Activated CD4-positive, alpha-beta memory T cell treated with anti-CD3 and anti-CD28 coated beads, Interleukin-2, amount 10 ng/mL, durations not matched to agents 7 days and 5 days (primary cell): ENCODE measurements around the gene CELA2B. TPM values are rescaled to one million over a fixed set of nuclear protein-coding genes. Genes with fewer than 3 reads are reported as not detected.
A peak's percentile ranks its signal among the peaks of the same experiment; 100 is the strongest.
"Not testable (repeated sequence)": the region's sequence is repeated elsewhere in the genome, so short reads cannot be mapped to it uniquely, and the experiment has no call there.

ENCODE experiments used
- CTCF ChIA-PET: fragments of 350-600 bp; sonication (Branson Sonifier 250); formaldehyde crosslinking; loops from one replicate; lab custom pipeline; 2021; ENCODE audit warnings: antibody characterized with exemption, inconsistent platforms; lab: Charles Lee
- POLR2A ChIA-PET: fragments of 350-600 bp; sonication (Branson Sonifier 250); formaldehyde crosslinking; loops from one replicate; lab custom pipeline; 2021; ENCODE audit warnings: antibody characterized with exemption; lab: Charles Lee
- DNase-seq: peaks from one replicate; pipeline ENCODE4 v3.0.0-alpha.2; 2020
- H3K27ac Mint-ChIP-seq: one replicate; pipeline ENCODE4 v1.8.0; 2021; ENCODE audit warnings: mild to moderate bottlenecking, mixed read lengths
- H3K27me3 Mint-ChIP-seq: one replicate; pipeline ENCODE4 v1.8.0; 2021; ENCODE audit warnings: mixed read lengths
- H3K36me3 Mint-ChIP-seq: one replicate; pipeline ENCODE4 v1.8.0; 2021; ENCODE audit warnings: low read depth, mixed read lengths
- H3K4me1 Mint-ChIP-seq: one replicate; pipeline ENCODE4 v1.8.0; 2021; ENCODE audit warnings: mixed read lengths
- H3K4me3 Mint-ChIP-seq: one replicate; pipeline ENCODE4 v1.8.0; 2021; ENCODE audit warnings: mild to moderate bottlenecking, mixed read lengths
- H3K9me3 Mint-ChIP-seq: one replicate; pipeline ENCODE4 v1.8.0; 2021; ENCODE audit warnings: mixed read lengths
- total RNA-seq, 2 experiments: library from RNA; stranded (reverse); gene quantifications; one replicate each; pipeline ENCODE4 v1.2.3, GENCODE V29; 2021

Gene CELA2B
- total RNA-seq, 2 experiments from 2014 or later = not detected

- Mint-ChIP-seq H3K9me3 (no peaks in the 10 kb centered on the region), H3K4me1 (peaks cover 2% of the 10 kb centered on the region), H3K4me3 (no peak overlapping the region), H3K36me3 (peaks cover 2% of the 10 kb centered on the region), H3K27me3 (peaks cover 1% of the 10 kb centered on the region), H3K27ac (no peak overlapping the region)
- CTCF ChIA-PET = no interaction called here
- POLR2A ChIA-PET = no interaction called here
- DNase-seq = no peak
Observed at GRCh38 chr1:15479654-15480347, 3.9 kb downstream of the CELA2B start.

GRCh38 chr1:15482455-15482854, 6.6 kb downstream of the CELA2B start:
- H3K27me3 Mint-ChIP-seq, H3K27ac Mint-ChIP-seq, H3K9me3 Mint-ChIP-seq, CTCF ChIA-PET, POLR2A ChIA-PET, DNase-seq, H3K4me1 Mint-ChIP-seq, H3K36me3 Mint-ChIP-seq, H3K4me3 Mint-ChIP-seq: not testable (repeated sequence)

- H3K27ac Mint-ChIP-seq, H3K27me3 Mint-ChIP-seq, H3K4me3 Mint-ChIP-seq, H3K9me3 Mint-ChIP-seq, CTCF ChIA-PET, H3K4me1 Mint-ChIP-seq, DNase-seq, H3K36me3 Mint-ChIP-seq, POLR2A ChIA-PET: not testable (repeated sequence)
Observed at GRCh38 chr1:15482983-15483543, 7.2 kb downstream of the CELA2B start.

GRCh38 chr1:15483971-15484370, 8.1 kb downstream of the CELA2B start:
- ChIA-PET CTCF (no interaction called here), POLR2A (no interaction called here)
- H3K9me3 Mint-ChIP-seq = no peaks in the 10 kb centered on the region
- no peak overlapping the region for H3K27ac Mint-ChIP-seq
- peaks cover 2% of the 10 kb centered on the region for H3K36me3 Mint-ChIP-seq
- H3K4me1 Mint-ChIP-seq = peaks cover 2% of the 10 kb centered on the region
- no peak overlapping the region for H3K4me3 Mint-ChIP-seq
- DNase-seq = no peak
- H3K27me3 Mint-ChIP-seq = no peaks in the 10 kb centered on the region

DNA sequence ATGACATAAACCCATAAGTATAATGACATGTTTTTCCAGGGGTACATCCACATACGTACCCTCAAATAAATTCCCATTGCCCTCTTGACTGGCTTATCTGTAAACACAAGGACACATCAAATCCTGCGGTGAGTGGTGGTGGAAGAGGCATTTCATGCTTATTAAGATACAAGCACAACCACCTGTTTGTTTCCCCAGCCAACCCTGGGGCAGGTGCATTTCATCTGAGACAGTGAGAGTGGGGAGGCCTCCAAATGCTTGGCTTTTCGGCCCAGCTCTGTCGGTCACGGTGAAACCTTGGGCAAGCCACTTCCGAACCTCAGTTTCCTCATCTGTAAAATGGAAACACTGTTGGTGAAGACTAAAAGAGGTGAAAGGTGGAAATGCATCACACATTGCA, 8.5 kb downstream of the CELA2B start:
- H3K27ac Mint-ChIP-seq, H3K27me3 Mint-ChIP-seq, CTCF ChIA-PET, H3K4me3 Mint-ChIP-seq, H3K4me1 Mint-ChIP-seq, POLR2A ChIA-PET, DNase-seq, H3K9me3 Mint-ChIP-seq, H3K36me3 Mint-ChIP-seq: not testable (repeated sequence)

DNA sequence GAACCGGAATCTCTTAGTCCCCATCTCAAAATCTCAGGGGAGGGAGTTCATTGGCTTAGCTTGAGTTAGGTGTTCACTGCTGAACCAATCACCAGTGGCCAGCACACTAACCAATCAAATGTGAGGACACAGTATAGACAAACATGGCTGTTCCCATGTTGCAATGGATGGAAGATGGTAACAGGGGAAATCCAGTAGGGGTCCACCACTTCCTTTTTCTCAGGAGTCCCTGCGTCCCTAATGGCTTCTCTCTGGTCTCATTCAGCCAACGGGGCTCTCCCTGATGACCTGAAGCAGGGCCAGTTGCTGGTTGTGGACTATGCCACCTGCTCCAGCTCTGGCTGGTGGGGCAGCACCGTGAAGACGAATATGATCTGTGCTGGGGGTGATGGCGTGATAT, 9.7 kb downstream of the CELA2B start:
- H3K36me3 Mint-ChIP-seq = peaks cover 2% of the 10 kb centered on the region
- no peak overlapping the region for H3K27ac Mint-ChIP-seq
- H3K4me1 Mint-ChIP-seq = peaks cover 5% of the 10 kb centered on the region
- H3K4me3 Mint-ChIP-seq = no peak overlapping the region
- H3K27me3 Mint-ChIP-seq = no peaks in the 10 kb centered on the region
- H3K9me3 Mint-ChIP-seq = no peaks in the 10 kb centered on the region
- ChIA-PET CTCF (no interaction called here), POLR2A (no interaction called here)
- no peak for DNase-seq

GRCh38 chr1:15486844-15487610, 11.1 kb downstream of the CELA2B start:
- CTCF ChIA-PET, DNase-seq, H3K27ac Mint-ChIP-seq, H3K9me3 Mint-ChIP-seq, H3K27me3 Mint-ChIP-seq, POLR2A ChIA-PET, H3K36me3 Mint-ChIP-seq, H3K4me3 Mint-ChIP-seq: not testable (repeated sequence)
- peaks cover 13% of the 10 kb centered on the region for H3K4me1 Mint-ChIP-seq

DNA sequence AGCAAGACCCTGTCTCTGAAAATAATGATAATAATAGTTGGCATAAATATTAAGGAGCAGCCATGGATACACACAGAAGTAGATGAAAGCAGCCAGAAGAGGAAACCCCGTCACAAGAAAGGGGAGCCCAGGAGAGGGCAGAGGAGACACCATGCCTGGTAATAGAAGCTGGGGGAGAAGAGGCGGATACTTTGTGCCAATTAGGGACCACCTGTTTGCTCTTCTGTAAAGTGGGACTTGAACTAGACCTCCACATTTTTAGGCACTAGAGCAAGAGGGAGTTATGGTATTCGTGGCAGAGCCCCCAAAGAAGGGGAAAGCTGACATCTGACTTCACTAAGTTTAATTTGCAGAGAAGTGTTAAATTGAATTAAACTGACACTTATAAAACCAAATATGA, 12.5 kb downstream of the CELA2B start:
- no peaks in the 10 kb centered on the region for H3K27me3 Mint-ChIP-seq
- H3K36me3 Mint-ChIP-seq = peaks cover 4% of the 10 kb centered on the region
- no peak for DNase-seq
- no peaks in the 10 kb centered on the region for H3K9me3 Mint-ChIP-seq
- peaks cover 13% of the 10 kb centered on the region for H3K4me1 Mint-ChIP-seq
- ChIA-PET CTCF (no interaction called here), POLR2A (no interaction called here)
- H3K27ac Mint-ChIP-seq = no peak overlapping the region
- H3K4me3 Mint-ChIP-seq = no peak overlapping the region

GRCh38 chr1:15489052-15489736, 13.3 kb downstream of the CELA2B start:
- ChIA-PET CTCF (interaction anchor here (0.6 kb wide), 1 partner anchor 75 kb away, joined by 3 read pairs; no protein-coding TSS in a partner anchor), POLR2A (no interaction called here)
- Mint-ChIP-seq H3K27me3 (no peaks in the 10 kb centered on the region), H3K9me3 (no peaks in the 10 kb centered on the region), H3K4me1 (peaks cover 13% of the 10 kb centered on the region), H3K27ac (no peak overlapping the region), H3K36me3 (peaks cover 8% of the 10 kb centered on the region), H3K4me3 (no peak overlapping the region)
- DNase-seq = no peak

- POLR2A ChIA-PET, H3K27me3 Mint-ChIP-seq, H3K4me3 Mint-ChIP-seq, H3K9me3 Mint-ChIP-seq, H3K27ac Mint-ChIP-seq: not testable (repeated sequence)
- CTCF ChIA-PET = interaction anchor here (1.7 kb wide), 1 partner anchor 11 kb away, joined by 4 read pairs; no protein-coding TSS in a partner anchor
- Mint-ChIP-seq H3K4me1 (peaks cover 11% of the 10 kb centered on the region), H3K36me3 (peaks cover 18% of the 10 kb centered on the region)
- DNase-seq = peak; percentile 46
Observed at GRCh38 chr1:15491010-15491409, 15.1 kb downstream of the CELA2B start.

DNA sequence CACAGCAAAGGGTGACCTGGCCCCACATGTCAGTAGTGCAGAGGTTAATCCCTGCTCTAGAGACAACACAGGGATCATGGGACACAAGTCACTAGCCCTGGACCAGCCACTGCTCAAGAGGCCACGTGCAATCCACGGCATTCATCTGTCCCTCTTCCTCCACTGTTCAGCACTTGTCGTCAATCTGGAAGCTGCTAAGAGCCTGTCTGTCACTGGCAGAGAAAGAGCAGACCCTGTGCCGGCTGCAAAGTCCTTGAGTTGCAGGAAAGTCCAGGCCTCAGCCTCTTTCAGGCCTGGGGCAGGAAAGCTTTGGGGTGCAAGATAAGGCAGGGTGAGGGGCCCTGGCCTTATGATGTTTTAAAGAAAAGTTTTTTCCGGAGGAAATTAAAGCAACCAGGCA, 16.7 kb downstream of the CELA2B start:
- Mint-ChIP-seq H3K27me3 (no peaks in the 10 kb centered on the region), H3K4me1 (peaks cover 11% of the 10 kb centered on the region), H3K4me3 (no peak overlapping the region), H3K36me3 (peaks cover 22% of the 10 kb centered on the region), H3K27ac (no peak overlapping the region), H3K9me3 (no peaks in the 10 kb centered on the region)
- DNase-seq = no peak
- ChIA-PET CTCF (interaction anchor here (1.0 kb wide), 1 partner anchor 9 kb away, joined by 3 read pairs; no protein-coding TSS in a partner anchor), POLR2A (no interaction called here)

- no peak for DNase-seq
- Mint-ChIP-seq H3K4me1 (peaks cover 11% of the 10 kb centered on the region), H3K4me3 (no peak overlapping the region), H3K27me3 (no peaks in the 10 kb centered on the region), H3K27ac (no peak overlapping the region), H3K36me3 (peaks cover 25% of the 10 kb centered on the region), H3K9me3 (no peaks in the 10 kb centered on the region)
- CTCF ChIA-PET = no interaction called here
- POLR2A ChIA-PET = no interaction called here
Observed at GRCh38 chr1:15493869-15494390, 18.0 kb downstream of the CELA2B start.
